Measurements from ENCODE around the gene TMEM59. TPM values are rescaled to one million over a fixed set of nuclear protein-coding genes. Genes with fewer than 3 reads are reported as not detected.

The TMEM59 gene
- total RNA-seq, 1 donor from 2014 or later = 337 TPM

GRCh38 chr1:53992085-53992874, 60.7 kb downstream of the TMEM59 start:
- Histone ChIP-seq H3K4me1 (no peaks in the 10 kb centered on the region), H3K36me3 (no peaks in the 10 kb centered on the region), H3K27ac (replicated peaks) (no peak overlapping the region), H3K27me3 (ENCODE audit: low read depth) (peaks cover 10% of the 10 kb centered on the region), H3K4me3 (no peak overlapping the region), H3K9me3 (replicated peaks) (no peaks in the 10 kb centered on the region)
- intact Hi-C loops (cut with micrococcal nuclease) = no loop called here
- TF ChIP-seq CTCF (IDR thresholded peaks at IDR 0.05; ENCODE audit: borderline replicate concordance) = peak; percentile 50
- DNase-seq = no peak

- Histone ChIP-seq H3K27me3 (ENCODE audit: low read depth) (peaks cover 10% of the 10 kb centered on the region), H3K27ac (replicated peaks) (no peak overlapping the region), H3K9me3 (replicated peaks) (no peaks in the 10 kb centered on the region), H3K36me3 (no peaks in the 10 kb centered on the region), H3K4me3 (no peak overlapping the region), H3K4me1 (peaks cover 3% of the 10 kb centered on the region)
- no peak for DNase-seq
- intact Hi-C loops (cut with micrococcal nuclease) = no loop called here
- TF ChIP-seq CTCF (IDR thresholded peaks at IDR 0.05; ENCODE audit: borderline replicate concordance) = no peak
These were observed 65.1 kb downstream of the TMEM59 start for GRCh38 chr1:53987880-53988279.

GRCh38 chr1:53986458-53986857, 66.5 kb downstream of the TMEM59 start:
- Histone ChIP-seq H3K9me3 (replicated peaks) (no peaks in the 10 kb centered on the region), H3K36me3 (no peaks in the 10 kb centered on the region), H3K4me3 (no peak overlapping the region), H3K27ac (replicated peaks) (no peak overlapping the region), H3K4me1 (peaks cover 10% of the 10 kb centered on the region), H3K27me3 (ENCODE audit: low read depth) (peaks cover 10% of the 10 kb centered on the region)
- TF ChIP-seq CTCF (IDR thresholded peaks at IDR 0.05; ENCODE audit: borderline replicate concordance) = no peak
- no peak for DNase-seq
- intact Hi-C loops (cut with micrococcal nuclease) = no loop called here

- H3K36me3 ChIP-seq = no peaks in the 10 kb centered on the region
These were observed 68.3 kb downstream of the TMEM59 start for GRCh38 chr1:53984726-53985125.

GRCh38 chr1:53982763-53983104, 70.3 kb downstream of the TMEM59 start:
- no peak for TF ChIP-seq CTCF (IDR thresholded peaks at IDR 0.05; ENCODE audit: borderline replicate concordance)
- H3K4me3 ChIP-seq = peak overlapping the region; percentile 60
- H3K27me3 ChIP-seq (ENCODE audit: low read depth) = no peaks in the 10 kb centered on the region
- no peaks in the 10 kb centered on the region for H3K36me3 ChIP-seq
- H3K9me3 ChIP-seq (replicated peaks) = no peaks in the 10 kb centered on the region
- no peak for DNase-seq
- intact Hi-C loops (cut with micrococcal nuclease) = no loop called here
- peaks cover 10% of the 10 kb centered on the region for H3K4me1 ChIP-seq
- no peak overlapping the region for H3K27ac ChIP-seq (replicated peaks)

More at GRCh38 chr1:53984726-53985125, 68.3 kb downstream of the TMEM59 start:
- Histone ChIP-seq H3K4me1 (peaks cover 10% of the 10 kb centered on the region), H3K9me3 (replicated peaks) (no peaks in the 10 kb centered on the region), H3K4me3 (no peak overlapping the region), H3K27ac (replicated peaks) (no peak overlapping the region), H3K27me3 (ENCODE audit: low read depth) (peaks cover 2% of the 10 kb centered on the region)
- intact Hi-C loops (cut with micrococcal nuclease) = no loop called here
- DNase-seq = no peak
- TF ChIP-seq CTCF (IDR thresholded peaks at IDR 0.05; ENCODE audit: borderline replicate concordance) = no peak
